Liver (tissue), 9 donors: ENCODE results near the gene CFDP1. TPM values are rescaled to one million over a fixed set of nuclear protein-coding genes. Genes with fewer than 3 reads are reported as not detected.
"Not testable (repeated sequence)": the region's sequence is repeated elsewhere in the genome, so short reads cannot be mapped to it uniquely, and the experiment has no call there.

Experiments used
- DNase-seq: peaks from one replicate; pipeline ENCODE4 v3.0.0-alpha.2; 2017; ENCODE audit warnings: low spot score
- H3K27ac ChIP-seq, 2 donors: one replicate each; pipeline ENCODE4 v1.7.0; 2013; ENCODE audit warnings: inconsistent platforms in 2 of 2, low read length in 2 of 2, control low read depth in 1 of 2, low read depth in 1 of 2, mild to moderate bottlenecking in 1 of 2
- H3K27me3 ChIP-seq, 4 donors: one replicate each; pipeline versions ENCODE4 v1.6.1 to v1.7.0; 2013; ENCODE audit warnings: low read length in 3 of 4, inconsistent platforms in 1 of 4, mild to moderate bottlenecking in 1 of 4, moderate library complexity in 1 of 4; ENCODE audit not compliant: control insufficient read depth in 4 of 4, insufficient read depth in 4 of 4
- H3K36me3 ChIP-seq, 4 donors: one replicate each; pipeline versions ENCODE4 v1.6.1 to v1.7.0; 2013; ENCODE audit warnings: low read length in 3 of 4, mild to moderate bottlenecking in 3 of 4, low read depth in 1 of 4, moderate library complexity in 1 of 4; ENCODE audit not compliant: control insufficient read depth in 4 of 4, insufficient read depth in 3 of 4
- H3K4me1 ChIP-seq, 4 donors: one replicate each; pipeline versions ENCODE4 v1.6.1 to v1.7.0; 2013; ENCODE audit warnings: low read length in 3 of 4, mild to moderate bottlenecking in 3 of 4, moderate library complexity in 1 of 4; ENCODE audit not compliant: control insufficient read depth in 4 of 4, insufficient read depth in 4 of 4
- H3K4me3 ChIP-seq, 3 donors: one replicate each; pipeline versions ENCODE4 v1.6.1 to v1.7.0; 2013; ENCODE audit warnings: low read length in 3 of 3, control low read depth in 1 of 3, low read depth in 1 of 3, mild to moderate bottlenecking in 1 of 3
- H3K9ac ChIP-seq, 2 donors: one replicate each; pipeline ENCODE4 v1.7.0; 2013; ENCODE audit warnings: low read length in 2 of 2, mild to moderate bottlenecking in 2 of 2, moderate library complexity in 2 of 2, control low read depth in 1 of 2, low read depth in 1 of 2
- H3K9me3 ChIP-seq, 4 donors: one replicate each; pipeline versions ENCODE4 v1.6.1 to v1.7.0; 2013; ENCODE audit warnings: low read length in 3 of 4; ENCODE audit not compliant: control insufficient read depth in 4 of 4
- ATF3 ChIP-seq: IDR thresholded peaks from 2 replicates; pipeline ENCODE4 v1.6.1; 2016; ENCODE audit warnings: antibody characterized with exemption
- EGR1 ChIP-seq, 2 donors: IDR thresholded peaks; 2 replicates each; pipeline ENCODE4 v1.6.1; 2016 to 2018; ENCODE audit warnings: antibody characterized with exemption in 2 of 2, low read depth in 2 of 2
- FOXA1 ChIP-seq: IDR thresholded peaks from 2 replicates; pipeline ENCODE4 v1.6.1; 2016; ENCODE audit warnings: antibody characterized with exemption
- FOXA2 ChIP-seq: IDR thresholded peaks from 2 replicates; pipeline ENCODE4 v1.6.1; 2016; ENCODE audit warnings: antibody characterized with exemption
- GABPA ChIP-seq, 2 donors: IDR thresholded peaks in 1 of 2; conservative IDR thresholded peaks in 1 of 2; 2 replicates each; pipeline ENCODE4 v1.6.1; 2016; ENCODE audit warnings: antibody characterized with exemption in 2 of 2, mild to moderate bottlenecking in 1 of 2, moderate library complexity in 1 of 2
- HNF4A ChIP-seq, 2 donors: conservative IDR thresholded peaks; 2 replicates each; pipeline ENCODE4 v1.6.1; 2016; ENCODE audit warnings: antibody characterized with exemption in 2 of 2, mild to moderate bottlenecking in 2 of 2
- HNF4G ChIP-seq: IDR thresholded peaks from 2 replicates; pipeline ENCODE4 v1.6.1; 2016; ENCODE audit warnings: antibody characterized with exemption
- JUND ChIP-seq, 2 donors: IDR thresholded peaks; 2 replicates each; pipeline ENCODE4 v1.6.1; 2016; ENCODE audit warnings: antibody characterized with exemption in 2 of 2
- NR2F2 ChIP-seq: IDR thresholded peaks from 2 replicates; pipeline ENCODE4 v1.6.1; 2016; ENCODE audit warnings: antibody characterized with exemption
- RAD21 ChIP-seq, 2 donors: IDR thresholded peaks; 2 replicates each; pipeline ENCODE4 v1.6.1; 2016; ENCODE audit warnings: antibody characterized with exemption in 2 of 2, mild to moderate bottlenecking in 2 of 2
- SP1 ChIP-seq: IDR thresholded peaks from 2 replicates; pipeline ENCODE4 v1.6.1; 2018; ENCODE audit warnings: antibody characterized with exemption, mild to moderate bottlenecking
- YY1 ChIP-seq: IDR thresholded peaks from 2 replicates; pipeline ENCODE4 v1.6.1; 2016; ENCODE audit warnings: antibody characterized with exemption, mild to moderate bottlenecking
- WGBS: extraction: QIAGEN DNeasy Blood & Tissue Kit; methylation state at CpG from one replicate; pipeline ENCODE4 v1.1.7; 2013; 5-methylcytosine and 5-hydroxymethylcytosine counted together
- polyA plus RNA-seq, 2 donors: library from polyadenylated mRNA; stranded (reverse) in 1 of 2; unstranded in 1 of 2; fragments of 200-250 nt in 1 of 2; fragments of >200 nt in 1 of 2; fragmentation: Nextera tagmentation in 1 of 2; extraction: Ambion mirVana in 1 of 2; gene quantifications; one replicate each; pipeline versions ENCODE4 v1.2.1 to v1.2.3, GENCODE V29; 2013 to 2015
- total RNA-seq, 2 donors: library from RNA; depleted of rRNA; stranded (reverse); fragments of >200 nt; gene quantifications; one replicate each; pipeline ENCODE4 v1.2.3, GENCODE V29; 2014
- TF ChIP-seq, protein P1 (sequence below): IDR thresholded peaks from 2 replicates; pipeline ENCODE4 v1.6.1; 2016; ENCODE audit warnings: antibody characterized with exemption
- TF ChIP-seq, protein P2 (sequence below): IDR thresholded peaks from 2 replicates; pipeline ENCODE4 v1.6.1; 2016; ENCODE audit warnings: antibody characterized with exemption
- donor health status: healthy.
- donor health status: healthy.
- donor health status: healthy.
- donor health status: healthy.
- donor health status: healthy.

Gene CFDP1
- total and polyA plus RNA-seq, 4 donors: 20.5 to 49.2 (median 33.9) TPM

GRCh38 chr16:75457485-75458021, 24.2 kb upstream of the CFDP1 start:
- Histone ChIP-seq H3K27ac (no peak overlapping the region), H3K27me3 (no peaks in the 10 kb centered on the region), H3K9me3 (no peaks in the 10 kb centered on the region), H3K4me3 (no peak overlapping the region), H3K36me3 (peaks cover 0 to 1% (median 0%) of the 10 kb centered on the region in 4 donors), H3K4me1 (peaks cover 2 to 10% (median 7%) of the 10 kb centered on the region in 4 donors), H3K9ac (no peak overlapping the region)
- 92% methylated on average over 5 of the region's 5 CpGs for WGBS
- DNase-seq: no peak
- TF ChIP-seq NR2F2 (no peak), FOXA2 (no peak), YY1 (no peak), FOXA1 (no peak), JUND (IDR thresholded peaks at IDR 0.05) (no peak), EGR1 (IDR thresholded peaks at IDR 0.05; ENCODE audit: low read depth in 2 of 2) (no peak), HNF4G (no peak)
- TF ChIP-seq, protein P1, sequence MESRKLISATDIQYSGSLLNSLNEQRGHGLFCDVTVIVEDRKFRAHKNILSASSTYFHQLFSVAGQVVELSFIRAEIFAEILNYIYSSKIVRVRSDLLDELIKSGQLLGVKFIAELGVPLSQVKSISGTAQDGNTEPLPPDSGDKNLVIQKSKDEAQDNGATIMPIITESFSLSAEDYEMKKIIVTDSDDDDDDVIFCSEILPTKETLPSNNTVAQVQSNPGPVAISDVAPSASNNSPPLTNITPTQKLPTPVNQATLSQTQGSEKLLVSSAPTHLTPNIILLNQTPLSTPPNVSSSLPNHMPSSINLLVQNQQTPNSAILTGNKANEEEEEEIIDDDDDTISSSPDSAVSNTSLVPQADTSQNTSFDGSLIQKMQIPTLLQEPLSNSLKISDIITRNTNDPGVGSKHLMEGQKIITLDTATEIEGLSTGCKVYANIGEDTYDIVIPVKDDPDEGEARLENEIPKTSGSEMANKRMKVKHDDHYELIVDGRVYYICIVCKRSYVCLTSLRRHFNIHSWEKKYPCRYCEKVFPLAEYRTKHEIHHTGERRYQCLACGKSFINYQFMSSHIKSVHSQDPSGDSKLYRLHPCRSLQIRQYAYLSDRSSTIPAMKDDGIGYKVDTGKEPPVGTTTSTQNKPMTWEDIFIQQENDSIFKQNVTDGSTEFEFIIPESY: no peak
- TF ChIP-seq, protein P2, sequence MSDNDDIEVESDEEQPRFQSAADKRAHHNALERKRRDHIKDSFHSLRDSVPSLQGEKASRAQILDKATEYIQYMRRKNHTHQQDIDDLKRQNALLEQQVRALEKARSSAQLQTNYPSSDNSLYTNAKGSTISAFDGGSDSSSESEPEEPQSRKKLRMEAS: no peak

DNA sequence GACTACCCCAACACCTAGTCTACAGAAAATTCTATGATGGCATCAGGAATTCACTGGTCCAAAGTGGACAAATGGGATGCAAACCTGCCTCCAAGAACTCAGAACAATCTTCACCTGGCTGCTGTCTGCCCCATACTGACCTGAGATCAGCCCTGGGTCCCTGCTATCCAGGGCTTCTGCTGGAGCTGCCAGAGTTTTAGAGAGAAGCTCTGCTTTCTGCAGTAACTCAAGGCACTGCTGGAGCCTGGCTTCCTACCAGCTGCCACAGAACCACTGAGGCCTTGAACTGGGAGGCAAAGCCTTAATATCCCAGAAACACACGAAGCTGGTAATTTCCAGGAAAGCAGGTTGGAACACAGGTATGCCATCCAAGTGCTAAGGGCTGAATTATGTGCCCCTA, 23.7 kb upstream of the CFDP1 start:
- no peaks in the 10 kb centered on the region for H3K9me3 ChIP-seq
- H3K27ac ChIP-seq: no peak overlapping the region
- no peak overlapping the region for H3K4me3 ChIP-seq
- H3K9ac ChIP-seq: no peak overlapping the region
- TF ChIP-seq HNF4A (conservative IDR thresholded peaks at IDR 0.05) (no peak), FOXA1 (no peak), ATF3 (no peak), FOXA2 (no peak), HNF4G (no peak), SP1 (no peak), GABPA (IDR thresholded peaks at IDR 0.05 in 1 of 2, conservative IDR thresholded peaks at IDR 0.05 in 1 of 2) (no peak), RAD21 (IDR thresholded peaks at IDR 0.05) (no peak), JUND (IDR thresholded peaks at IDR 0.05) (no peak), YY1 (no peak)
- TF ChIP-seq, protein P1: no peak
- DNase-seq: no peak
- peaks cover 0 to 1% (median 0%) of the 10 kb centered on the region in 4 donors for H3K36me3 ChIP-seq
- H3K4me1 ChIP-seq: peaks cover 4 to 12% (median 8%) of the 10 kb centered on the region in 4 donors
- 70% methylated on average over 1 of the region's 1 CpG for WGBS
- no peaks in the 10 kb centered on the region for H3K27me3 ChIP-seq

DNA sequence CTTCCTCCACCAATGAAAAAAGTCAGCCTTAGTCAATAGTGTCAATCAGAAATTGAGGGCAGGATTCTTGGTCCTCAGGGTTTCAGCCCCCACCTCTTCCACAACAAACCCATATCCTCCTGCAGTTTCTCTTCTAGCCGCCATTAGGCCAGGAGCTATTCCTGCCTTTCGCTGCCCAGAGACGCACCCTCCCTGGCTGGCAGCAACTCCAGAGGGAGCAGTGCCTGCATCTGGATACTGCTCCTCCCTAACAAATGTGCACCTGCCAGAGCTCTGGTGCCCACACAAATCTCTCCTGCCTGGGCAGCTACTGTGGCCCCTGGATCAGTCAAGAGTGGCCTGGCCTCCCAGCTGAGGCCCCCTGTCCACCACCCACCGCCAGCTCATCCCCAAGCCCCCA, 23.2 kb upstream of the CFDP1 start:
- not testable (repeated sequence) for H3K9ac ChIP-seq, H3K4me3 ChIP-seq, DNase-seq, H3K9me3 ChIP-seq, H3K27ac ChIP-seq, H3K36me3 ChIP-seq, H3K27me3 ChIP-seq
- peaks cover 4 to 12% (median 8%) of the 10 kb centered on the region in 4 donors for H3K4me1 ChIP-seq
- 91% methylated on average over 4 of the region's 4 CpGs for WGBS
